Ammon's horn (tissue), 1 donor: ENCODE results near the gene PLA2G5.
"Not testable (repeated sequence)": the region's sequence is repeated elsewhere in the genome, so short reads cannot be mapped to it uniquely, and the experiment has no call there.

Experiments
- DNase-seq: peaks from one replicate; pipeline ENCODE4 v3.0.0-alpha.2; 2016; ENCODE audit warnings: low spot score

The PLA2G5 gene

GRCh38 chr1:20120796-20121195, 50.8 kb downstream of the PLA2G5 start:
- DNase-seq = no peak

GRCh38 chr1:20123722-20124455, 53.9 kb downstream of the PLA2G5 start:
- no peak for DNase-seq

- no peak for DNase-seq
These were observed 54.6 kb downstream of the PLA2G5 start for GRCh38 chr1:20124456-20125057.

DNA sequence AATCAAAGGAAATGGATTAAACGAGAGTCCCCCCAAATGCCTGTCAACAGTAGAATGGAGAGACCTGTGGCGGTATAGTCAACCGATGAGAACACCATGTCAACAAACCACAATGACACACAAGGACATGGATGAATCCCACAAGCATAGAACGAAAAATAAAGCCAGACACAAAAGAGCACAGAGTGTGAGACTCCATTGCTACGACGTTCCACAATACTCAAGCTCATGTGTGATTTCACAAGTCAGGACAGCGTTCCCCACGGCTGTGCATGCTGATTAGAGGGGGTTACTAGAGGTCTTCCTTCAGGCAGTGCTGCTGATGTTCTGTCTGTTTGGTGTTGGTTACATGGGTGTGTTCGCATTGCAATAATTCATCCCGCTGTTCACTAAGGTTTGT, 55.1 kb downstream of the PLA2G5 start:
- no peak for DNase-seq

DNA sequence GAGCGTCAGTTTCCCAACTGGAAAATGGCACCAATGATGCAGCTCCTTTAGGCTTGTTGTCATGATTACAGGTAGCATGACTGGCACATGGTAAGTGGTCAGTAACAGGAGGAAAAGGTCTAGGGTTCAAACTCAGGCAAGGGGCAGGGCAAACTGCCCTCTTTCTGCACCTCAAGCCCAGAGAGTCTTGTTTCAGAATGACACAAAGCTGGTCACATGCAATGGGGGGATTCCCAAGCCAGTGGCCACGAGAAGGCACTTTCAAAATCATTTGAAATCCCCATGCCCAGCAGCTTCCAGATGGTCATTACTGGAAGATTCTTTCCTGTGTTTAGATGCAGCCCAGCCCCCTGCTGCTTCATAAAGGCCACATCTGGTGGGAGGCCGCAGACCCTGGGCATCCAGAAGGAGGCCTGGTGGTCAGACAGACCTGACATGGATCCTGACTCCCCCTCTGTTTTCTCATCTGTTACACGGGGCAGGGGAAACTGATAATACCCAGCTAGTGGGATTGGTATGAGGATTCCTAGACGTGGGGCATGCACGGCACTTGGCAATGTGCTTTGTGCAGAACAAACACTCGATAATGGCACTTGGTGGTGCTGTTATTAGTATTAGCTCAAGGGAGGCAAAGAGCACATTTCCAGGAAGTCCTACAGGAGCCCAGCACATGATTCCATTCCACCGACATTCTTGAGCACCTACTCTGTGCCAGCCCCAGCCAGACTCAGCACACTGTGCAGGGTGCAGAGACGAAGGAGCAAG, 56.2 kb downstream of the PLA2G5 start:
- DNase-seq = no peak

DNA sequence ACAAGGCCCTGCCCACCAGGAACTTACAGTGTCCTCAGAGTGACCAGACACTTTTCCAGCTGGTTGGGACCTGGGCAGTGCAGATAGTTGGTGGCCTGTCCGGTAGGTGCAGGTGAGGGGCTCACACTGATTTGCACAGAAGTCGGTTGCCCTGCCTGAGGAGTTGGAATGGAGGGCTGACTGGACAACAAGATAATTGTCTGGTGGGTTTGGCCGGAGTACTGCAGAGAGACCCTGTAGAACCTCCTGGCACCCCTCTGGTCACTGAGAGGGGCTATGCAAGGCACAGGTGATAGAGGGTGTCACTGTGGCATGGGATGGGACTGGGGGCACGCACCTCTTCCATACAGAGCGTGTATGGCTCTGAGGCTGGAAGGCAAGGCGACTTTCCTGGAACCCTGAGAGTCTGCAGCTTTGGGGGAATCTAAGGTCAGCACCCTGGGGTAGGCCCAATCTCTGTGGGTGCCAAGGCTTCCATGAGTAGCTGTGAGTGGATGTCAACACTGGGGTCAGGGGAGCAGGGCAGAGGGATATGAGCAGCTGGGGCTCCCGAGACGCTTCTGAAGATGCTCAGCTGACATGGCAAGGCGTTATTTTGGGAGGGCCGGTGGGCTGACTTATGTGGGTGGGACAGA, 56.9 kb downstream of the PLA2G5 start:
- DNase-seq = no peak

GRCh38 chr1:20130518-20130917, 60.5 kb downstream of the PLA2G5 start:
- not testable (repeated sequence) for DNase-seq

GRCh38 chr1:20134995-20135394, 65.0 kb downstream of the PLA2G5 start:
- DNase-seq = no peak

DNA sequence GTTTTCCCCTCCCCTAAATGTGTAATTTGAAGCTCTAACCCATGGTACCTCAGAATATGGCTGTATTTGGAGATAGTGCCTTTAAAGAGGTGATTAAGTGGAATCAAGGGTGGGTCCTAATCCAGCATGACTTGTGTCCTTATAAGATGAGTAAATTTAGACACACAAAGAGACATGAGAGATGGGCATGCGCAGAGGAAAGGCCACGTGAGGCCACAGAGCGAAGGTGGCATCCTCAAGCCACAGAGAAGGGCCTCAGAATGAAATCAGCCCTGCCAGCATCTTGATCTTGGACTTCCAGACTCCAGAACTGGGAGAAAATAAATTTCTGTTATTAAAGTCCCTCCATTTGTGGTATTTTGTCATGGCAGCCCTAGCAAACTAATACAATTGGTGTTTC, 66.3 kb downstream of the PLA2G5 start:
- DNase-seq = no peak

- no peak for DNase-seq
These were observed 67.1 kb downstream of the PLA2G5 start for GRCh38 chr1:20137055-20137454.

GRCh38 chr1:20137604-20138003, 67.6 kb downstream of the PLA2G5 start:
- DNase-seq = no peak

DNA sequence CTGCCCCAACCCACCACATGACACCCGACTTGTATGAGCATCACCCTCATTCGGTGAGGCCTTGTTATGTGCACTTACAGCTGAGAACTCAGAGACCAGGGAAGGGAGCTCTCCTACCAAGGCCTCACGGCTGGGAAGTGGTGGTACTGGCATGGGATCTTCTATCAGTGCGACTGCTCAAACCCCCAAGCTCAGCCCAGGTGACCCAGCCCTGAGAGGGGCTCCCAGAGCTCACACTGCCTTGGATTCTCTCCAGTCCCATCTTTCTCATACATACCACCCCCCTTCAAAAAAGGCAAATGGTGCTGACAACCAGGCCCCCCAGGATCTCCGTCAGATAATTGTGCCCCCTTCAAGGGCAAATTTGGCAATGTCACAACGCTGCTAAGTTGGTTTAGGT, 68.4 kb downstream of the PLA2G5 start:
- DNase-seq = no peak

GRCh38 chr1:20138961-20139550, 69.1 kb downstream of the PLA2G5 start, which contains the start of gene PLA2G2F:
TSS of gene PLA2G2F (plus strand) at chr1:20139323. CDS start at chr1:20139428, 105 bp downstream.
- DNase-seq = no peak

GRCh38 chr1:20139776-20140612, 70.0 kb downstream of the PLA2G5 start:
- no peak for DNase-seq

DNA sequence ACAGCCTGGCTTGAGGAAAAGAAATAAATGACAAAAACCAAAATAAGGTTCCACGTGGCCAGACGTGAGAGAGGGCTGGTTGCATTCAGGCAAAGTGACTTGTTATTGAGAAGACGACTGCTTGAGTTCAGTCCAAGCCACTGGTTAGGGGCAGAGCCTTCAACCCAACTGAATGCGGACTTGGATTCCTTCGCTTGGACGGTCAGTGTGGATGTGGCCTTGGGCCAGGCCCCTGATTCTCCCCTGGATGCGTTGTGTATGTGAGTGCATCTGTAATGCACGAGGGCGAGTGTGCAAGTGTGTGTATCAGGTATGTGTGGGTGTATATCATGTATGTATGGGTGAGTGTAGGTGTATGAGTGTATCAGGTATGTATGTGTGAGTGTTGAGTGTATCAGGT, 71.0 kb downstream of the PLA2G5 start:
- no peak for DNase-seq

GRCh38 chr1:20141466-20141865, 71.5 kb downstream of the PLA2G5 start:
- no peak for DNase-seq
